GM19043 (cell line): Measurements from ENCODE around the gene OR6C2.
"Not testable (repeated sequence)": the region's sequence is repeated elsewhere in the genome, so short reads cannot be mapped to it uniquely, and the experiment has no call there.

Source experiments
- ATAC-seq: cut with Tn5 transposase; IDR thresholded peaks from one replicate; pipeline ENCODE4 v1.9.1; 2021; ENCODE audit warnings: low read depth; ENCODE audit not compliant: unreplicated experiment

The OR6C2 gene

GRCh38 chr12:55443776-55444175, at the start of gene OR6C2:
Gene OR6C2, plus strand, starts transcription at chr12:55444076. Its CDS starts 8,138 bp downstream, at chr12:55452214.
- ATAC-seq: no peak

DNA sequence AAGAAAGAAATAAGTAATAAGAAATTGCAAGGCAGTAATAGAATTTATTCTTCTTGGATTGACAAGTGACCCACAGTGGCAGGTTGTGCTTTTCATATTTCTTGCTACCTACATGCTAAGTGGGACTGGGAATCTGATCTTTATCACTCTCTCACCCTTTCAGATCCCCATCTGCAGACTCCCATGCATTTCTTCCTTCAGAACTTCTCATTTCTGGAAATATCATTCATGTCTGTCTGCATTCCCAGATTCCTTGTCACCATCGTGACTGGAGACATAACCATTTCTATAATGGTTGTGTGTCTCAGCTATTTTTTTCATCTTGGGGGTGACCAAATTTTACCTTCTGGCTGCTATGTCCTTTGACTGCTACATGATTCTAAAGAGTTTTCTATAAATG, 47.5 kb upstream of the OR6C2 start:
- no peak for ATAC-seq

DNA sequence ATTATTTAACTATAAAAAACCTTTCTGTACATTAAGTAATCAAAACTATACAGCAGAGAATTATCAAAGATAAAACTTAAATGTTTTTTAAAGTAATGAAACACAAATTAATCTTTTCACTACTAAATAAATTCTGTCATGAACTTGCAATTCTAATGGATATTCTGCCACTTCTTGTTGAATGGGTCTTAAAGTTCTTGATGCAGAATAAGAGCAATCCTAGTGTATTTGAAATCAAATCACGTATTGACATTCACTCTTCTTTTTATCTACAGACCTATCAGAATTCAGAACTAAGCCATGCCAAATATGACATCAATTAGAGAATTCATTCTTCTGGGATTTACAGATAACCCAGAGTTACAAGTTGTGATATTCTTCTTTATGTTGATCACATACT, 43.6 kb upstream of the OR6C2 start, which contains the start of gene OR6C65:
OR6C65 (plus strand) TSS at position 301 of the 400 bp plus-strand sequence; CDS start at position 301, 0 bp downstream.
- ATAC-seq: no peak

DNA sequence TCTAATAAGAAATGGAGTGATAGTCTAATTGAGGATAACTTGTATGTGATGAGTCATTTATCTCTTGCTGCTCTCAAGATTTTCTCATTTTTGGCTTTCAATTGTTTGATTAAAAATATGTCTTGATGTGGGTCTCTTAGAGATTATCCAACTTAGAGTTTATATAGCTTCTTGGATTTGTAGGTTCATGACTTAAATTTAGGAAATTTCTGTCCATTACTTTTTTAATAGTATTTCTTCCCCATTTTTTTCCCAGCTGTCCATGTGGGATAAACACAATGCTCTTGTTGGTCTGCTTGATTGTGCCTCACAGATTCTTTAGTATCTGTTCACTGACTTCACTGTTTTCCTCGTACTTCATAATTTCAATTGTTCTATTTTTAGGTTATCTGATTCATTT, 36.0 kb upstream of the OR6C2 start:
- no peak for ATAC-seq

DNA sequence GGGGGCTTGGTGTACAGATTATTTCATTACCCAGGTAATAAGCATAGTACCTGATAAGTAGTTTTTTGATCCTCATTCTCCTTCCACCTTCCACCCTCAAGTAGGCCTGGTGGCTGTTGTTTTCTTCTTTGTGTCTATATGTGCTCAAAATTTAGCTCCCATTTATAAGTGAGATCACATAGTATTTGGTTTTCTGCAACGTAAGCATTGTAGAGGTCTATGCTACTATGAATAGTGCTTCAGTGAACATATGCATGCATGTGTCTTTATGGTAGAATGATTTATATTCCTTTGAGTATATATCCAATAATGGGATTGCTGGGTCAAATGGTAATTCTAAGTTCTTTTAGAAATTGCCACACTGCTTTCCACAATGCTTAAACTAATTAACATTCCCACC, 34.7 kb upstream of the OR6C2 start:
- ATAC-seq: not testable (repeated sequence)

GRCh38 chr12:55412138-55412537, 31.7 kb upstream of the OR6C2 start:
- ATAC-seq: not testable (repeated sequence)

- ATAC-seq: not testable (repeated sequence)
Observed at GRCh38 chr12:55413498-55414388, 30.1 kb upstream of the OR6C2 start.

- ATAC-seq: not testable (repeated sequence)
Observed at GRCh38 chr12:55414396-55414823, 29.5 kb upstream of the OR6C2 start.

GRCh38 chr12:55414889-55415288, 29.0 kb upstream of the OR6C2 start:
- not testable (repeated sequence) for ATAC-seq

DNA sequence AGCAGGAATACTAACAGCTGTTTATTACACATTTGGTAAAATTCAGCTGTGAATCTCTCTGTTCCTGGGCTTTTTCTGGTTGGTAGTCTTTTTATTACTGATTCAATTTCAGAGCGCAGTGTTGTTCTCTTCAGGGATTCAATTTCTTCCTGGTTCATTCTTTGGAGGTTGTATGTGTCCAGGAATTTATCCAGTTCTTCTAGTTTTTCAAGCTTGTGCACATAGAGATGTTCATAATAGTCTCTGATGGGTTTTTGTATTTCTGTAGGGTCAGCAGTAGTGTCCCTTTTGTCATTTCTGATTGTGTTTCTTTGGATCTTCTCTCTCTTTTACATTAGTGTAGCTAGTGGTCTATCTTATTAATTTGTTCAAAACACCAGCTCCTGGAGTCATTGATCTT, 26.9 kb upstream of the OR6C2 start:
- no peak for ATAC-seq

DNA sequence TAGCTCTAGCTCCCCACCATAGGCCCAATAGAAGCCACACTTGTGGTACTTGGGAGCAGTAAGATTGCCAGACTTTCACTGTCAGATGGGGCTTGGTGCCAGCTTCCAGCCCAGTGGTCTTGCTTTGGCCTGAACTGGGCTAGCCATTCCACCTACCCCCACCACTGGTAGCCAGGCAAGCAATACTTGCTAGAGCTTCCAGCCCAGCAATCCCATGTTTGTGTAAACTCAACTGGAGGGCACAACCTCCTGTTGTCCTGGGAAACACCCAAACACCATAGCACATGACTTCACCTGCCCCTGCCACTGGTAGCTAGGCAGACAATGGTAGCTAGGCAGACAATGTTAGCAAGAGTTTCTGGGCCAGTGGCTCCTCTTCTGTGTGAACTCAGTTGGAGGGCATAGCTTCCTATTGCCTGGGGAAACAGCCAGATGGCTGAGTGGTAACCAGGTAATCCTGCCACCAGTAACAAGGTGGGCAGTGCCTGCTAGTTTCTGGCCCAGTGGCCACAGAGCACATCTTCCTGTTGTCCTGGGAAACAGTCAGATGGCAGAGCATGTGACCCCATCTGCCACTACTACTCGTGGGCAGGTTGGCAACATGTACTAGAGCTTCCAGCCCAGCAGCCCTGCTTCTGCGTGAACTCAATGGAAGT, 23.4 kb upstream of the OR6C2 start:
- ATAC-seq: no peak

DNA sequence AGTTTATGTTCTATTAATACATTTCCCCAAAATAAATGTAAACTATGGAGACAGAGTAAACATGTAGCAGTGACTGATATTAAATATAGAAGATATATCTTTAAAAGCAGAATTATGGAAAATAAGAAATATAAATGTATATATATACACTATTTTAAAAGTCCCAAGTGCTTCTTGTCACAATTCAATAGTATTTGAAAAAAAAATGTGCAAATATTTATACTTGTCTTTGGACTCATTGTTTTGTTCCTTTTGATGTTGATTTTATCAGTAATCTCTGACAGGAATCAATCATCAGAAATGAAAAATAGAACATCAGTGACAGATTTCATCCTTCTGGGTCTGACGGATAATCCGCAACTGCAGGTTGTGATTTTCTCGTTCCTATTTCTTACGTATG, 17.9 kb upstream of the OR6C2 start, which contains the start of gene OR6C76:
OR6C76 (plus strand) TSS at position 301 of the 400 bp plus-strand sequence; CDS start at position 301, 0 bp downstream.
- ATAC-seq: no peak

- ATAC-seq: no peak
Observed at GRCh38 chr12:55428331-55429243, 15.3 kb upstream of the OR6C2 start.

DNA sequence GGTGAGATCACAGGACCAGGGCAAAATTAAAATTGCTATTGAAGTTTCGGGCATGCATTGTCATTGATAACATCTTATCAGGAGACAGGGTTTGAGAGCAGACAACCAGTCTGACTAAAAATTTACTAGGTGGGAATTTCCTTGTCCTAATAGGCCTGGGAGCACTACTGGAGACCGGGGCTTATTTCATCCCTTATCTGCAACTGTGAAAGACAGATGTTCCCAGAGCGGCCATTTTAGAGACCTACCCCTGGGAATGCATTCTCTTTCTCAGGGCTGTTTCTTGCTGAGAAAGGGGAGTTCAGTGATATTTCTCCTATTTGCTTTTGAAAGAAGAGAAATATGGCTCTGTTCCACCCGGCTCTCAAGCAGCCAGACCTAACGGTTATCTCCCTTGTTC, 2.6 kb upstream of the OR6C2 start:
- ATAC-seq: not testable (repeated sequence)

DNA sequence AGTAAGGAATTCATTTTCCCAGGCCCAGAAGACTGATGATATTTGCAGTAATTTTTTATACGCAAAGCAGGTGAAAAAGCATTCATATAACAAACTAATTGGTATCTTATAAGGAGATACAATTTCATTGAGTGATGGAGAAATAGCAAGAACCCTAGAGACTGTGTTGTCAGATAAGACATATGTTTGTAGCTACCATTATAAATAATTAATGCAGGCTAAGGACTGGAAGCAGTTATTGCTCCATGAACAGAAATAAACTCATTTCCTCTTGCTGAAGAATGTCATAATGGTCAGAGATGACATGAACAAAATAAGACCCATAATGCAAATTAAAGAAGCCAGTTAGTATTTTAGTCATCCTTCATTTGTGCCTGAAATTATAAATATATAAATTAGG, 1.5 kb downstream of the OR6C2 start:
- ATAC-seq: no peak

DNA sequence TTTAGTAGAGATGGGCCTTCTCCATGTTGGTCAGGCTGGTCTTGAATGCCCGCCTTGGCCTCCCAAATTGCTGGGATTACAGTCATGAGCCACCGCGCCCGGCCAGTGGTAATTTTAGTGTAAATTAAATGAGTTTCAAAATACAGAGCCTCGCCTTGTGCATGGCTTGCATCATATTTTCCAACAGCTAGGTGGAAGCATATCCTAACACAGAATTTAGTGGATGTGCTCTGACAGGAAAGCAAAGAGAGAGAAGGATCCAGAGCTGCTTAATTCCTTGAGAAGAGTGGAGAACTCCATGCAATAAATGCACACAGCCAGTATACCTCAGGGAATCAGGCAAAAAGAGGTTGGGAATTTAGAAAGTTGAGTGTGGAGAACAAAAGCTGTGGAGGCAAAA, 2.5 kb downstream of the OR6C2 start:
- no peak for ATAC-seq

DNA sequence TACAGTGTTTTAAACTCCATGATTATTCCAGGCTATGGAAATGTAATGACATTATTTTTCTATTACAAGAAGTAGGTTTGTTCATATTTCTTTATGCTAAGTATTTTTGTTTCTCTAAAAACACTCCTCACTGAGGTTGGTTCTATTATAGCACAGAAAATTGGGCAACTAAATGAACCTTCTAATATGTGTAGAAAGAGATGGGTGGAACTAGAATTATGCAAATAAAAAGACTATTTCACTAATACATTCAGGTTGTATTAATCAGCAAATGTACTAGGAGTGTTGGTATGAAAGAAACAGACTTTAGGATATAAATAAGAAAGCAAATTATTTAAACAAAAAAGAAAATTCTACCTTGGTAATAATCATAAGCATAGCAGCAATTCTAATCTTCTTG, 4.9 kb downstream of the OR6C2 start:
- no peak for ATAC-seq

DNA sequence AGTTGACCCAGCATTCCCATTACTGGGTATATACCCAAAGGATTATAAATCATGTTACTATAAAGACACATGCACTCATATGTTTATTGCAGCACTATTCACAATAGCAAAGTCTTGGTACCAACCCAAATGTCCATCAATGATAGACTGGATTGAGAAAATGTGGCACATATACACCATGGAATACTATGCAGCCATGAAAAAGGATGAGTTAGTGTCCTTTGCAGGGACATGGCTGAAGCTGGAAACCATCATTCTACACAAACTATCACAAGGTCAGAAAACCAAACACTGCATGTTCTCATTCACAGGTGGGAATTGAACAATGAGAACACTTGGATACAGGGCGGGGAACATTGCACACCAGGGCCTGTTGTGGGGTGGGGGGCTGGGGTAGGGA, 21.1 kb downstream of the OR6C2 start:
- not testable (repeated sequence) for ATAC-seq

DNA sequence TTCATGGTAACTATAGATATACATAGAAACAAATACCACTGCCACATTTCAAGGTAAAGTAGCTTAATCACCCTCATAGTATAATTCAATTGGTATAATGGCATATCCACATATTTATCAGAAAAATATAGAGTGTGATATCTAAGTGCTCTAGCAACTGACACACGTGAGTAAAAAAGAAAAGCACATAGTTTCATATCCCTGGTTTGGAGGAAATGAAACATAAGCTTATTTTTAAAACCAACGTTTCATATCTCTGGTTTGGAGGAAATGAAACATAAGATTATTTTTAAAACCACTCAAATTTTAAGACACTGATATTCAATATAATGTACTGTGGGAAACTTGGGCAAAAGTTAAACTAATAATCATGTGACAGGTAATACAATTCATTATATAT, 24.0 kb downstream of the OR6C2 start:
- peak; percentile 87 for ATAC-seq

- ATAC-seq: no peak
Observed at GRCh38 chr12:55469291-55469690, 25.4 kb downstream of the OR6C2 start.
